ENCODE measurements around the gene ERI3. TPM values are rescaled to one million over a fixed set of nuclear protein-coding genes. Genes with fewer than 3 reads are reported as not detected.

ERI3 gene
- total RNA-seq, 1 experiment from 2014 or later = 83.3 TPM

DNA sequence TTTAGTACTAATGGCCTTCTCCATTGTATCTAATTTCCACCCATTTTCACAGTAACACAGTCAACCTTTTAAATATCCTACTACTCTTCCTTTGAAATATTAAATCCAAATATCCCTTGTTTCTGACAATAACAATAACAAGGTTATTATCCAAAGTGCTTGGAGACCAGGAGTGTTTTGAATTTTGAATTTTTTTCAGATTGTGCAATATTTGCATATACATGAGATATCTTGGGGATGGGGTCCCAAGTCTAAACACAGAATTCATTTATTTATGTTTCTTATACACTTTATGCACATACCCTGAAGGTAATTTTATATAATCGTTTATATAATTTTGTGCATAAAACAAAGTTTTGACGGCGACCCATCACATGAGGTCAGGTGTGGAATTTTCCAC is 124.3 kb downstream of the ERI3 start:
- Histone ChIP-seq H3K27me3 (ENCODE audit: control insufficient read depth, insufficient read depth, low read length) (no peaks in the 10 kb centered on the region), H3K27ac (ENCODE audit: low read length) (no peak overlapping the region), H3K36me3 (ENCODE audit: control insufficient read depth, insufficient read depth, low read length) (no peaks in the 10 kb centered on the region), H3K4me3 (ENCODE audit: low read depth in 2 of 2, low read length in 2 of 2) (no peak overlapping the region), H3K4me1 (ENCODE audit: control insufficient read depth, insufficient read depth, low read length) (no peaks in the 10 kb centered on the region), H3K9me3 (ENCODE audit: control insufficient read depth, insufficient read depth, low read depth, low read length) (0 out of 2 replicates have a peak, but pooled peaks cover 3% of the 10 kb centered on the region)
- ChIA-PET POLR2A (no interaction called here), CTCF (no interaction called here)
- DNase-seq (ENCODE audit: low read depth, low spot score) (no peak), ATAC-seq (no peak)
- BruUV-seq (replicated peaks) = no TSS peak
- intact Hi-C loops (cut with micrococcal nuclease; ENCODE audit: unreplicated experiment) = no loop called here
- TF ChIP-seq REST (IDR thresholded peaks at IDR 0.05; ENCODE audit: insufficient read depth in 1 of 2, low read depth in 2 of 2, low read length in 1 of 2) = no peak
- no peak for TF ChIP-seq SIN3A (IDR thresholded peaks at IDR 0.05; ENCODE audit: borderline replicate concordance, insufficient read depth, low read depth, low read length)
- no peak for TF ChIP-seq TCF7L2 (IDR thresholded peaks at IDR 0.05; ENCODE audit: low read depth, low read length)
- TF ChIP-seq POLR2AphosphoS5 (IDR thresholded peaks at IDR 0.05; ENCODE audit: low read depth, low read length) = no peak
- no peak for TF ChIP-seq CTCF (IDR thresholded peaks at IDR 0.05)
- in situ Hi-C loops (cut with HindIII; ENCODE audit: low pct_unique_long_range_greater_than_20kb, low sequenced_read_pairs) = no loop called here

GRCh38 chr1:44229435-44230167 is 125.5 kb downstream of the ERI3 start:
- TF ChIP-seq REST (IDR thresholded peaks at IDR 0.05; ENCODE audit: insufficient read depth in 1 of 2, low read depth in 2 of 2, low read length in 1 of 2) (no peak), TCF7L2 (IDR thresholded peaks at IDR 0.05; ENCODE audit: low read depth, low read length) (no peak), POLR2AphosphoS5 (IDR thresholded peaks at IDR 0.05; ENCODE audit: low read depth, low read length) (no peak)
- H3K27me3 ChIP-seq (ENCODE audit: control insufficient read depth, insufficient read depth, low read length) = no peaks in the 10 kb centered on the region
- no TSS peak for BruUV-seq (replicated peaks)
- CTCF ChIA-PET = interaction anchor here (0.5 kb wide), 1 partner anchor 48 kb away, joined by 9 read pairs; no protein-coding TSS in a partner anchor
- no peak overlapping the region for H3K4me3 ChIP-seq (ENCODE audit: low read depth in 2 of 2, low read length in 2 of 2)
- DNase-seq (ENCODE audit: low read depth, low spot score) = no peak
- intact Hi-C loops (cut with micrococcal nuclease; ENCODE audit: unreplicated experiment) (no loop called here), in situ Hi-C loops (cut with HindIII; ENCODE audit: low pct_unique_long_range_greater_than_20kb, low sequenced_read_pairs) (no loop called here)
- POLR2A ChIA-PET = no interaction called here
- H3K9me3 ChIP-seq (ENCODE audit: control insufficient read depth, insufficient read depth, low read depth, low read length) = 0 out of 2 replicates have a peak, but pooled peaks cover 3% of the 10 kb centered on the region
- H3K36me3 ChIP-seq (ENCODE audit: control insufficient read depth, insufficient read depth, low read length) = no peaks in the 10 kb centered on the region
- no peaks in the 10 kb centered on the region for H3K4me1 ChIP-seq (ENCODE audit: control insufficient read depth, insufficient read depth, low read length)
- H3K27ac ChIP-seq (ENCODE audit: low read length) = no peak overlapping the region
- ATAC-seq = no peak
